Measurements from ENCODE around the gene LENG1. TPM values are rescaled to one million over a fixed set of nuclear protein-coding genes. Genes with fewer than 3 reads are reported as not detected.

LENG1 gene
- total and polyA plus RNA-seq, 2 donors (not counting 3 experiments of a cell fraction or from before 2014, with no cell fraction given) = 3.0 to 5.0 TPM

DNA sequence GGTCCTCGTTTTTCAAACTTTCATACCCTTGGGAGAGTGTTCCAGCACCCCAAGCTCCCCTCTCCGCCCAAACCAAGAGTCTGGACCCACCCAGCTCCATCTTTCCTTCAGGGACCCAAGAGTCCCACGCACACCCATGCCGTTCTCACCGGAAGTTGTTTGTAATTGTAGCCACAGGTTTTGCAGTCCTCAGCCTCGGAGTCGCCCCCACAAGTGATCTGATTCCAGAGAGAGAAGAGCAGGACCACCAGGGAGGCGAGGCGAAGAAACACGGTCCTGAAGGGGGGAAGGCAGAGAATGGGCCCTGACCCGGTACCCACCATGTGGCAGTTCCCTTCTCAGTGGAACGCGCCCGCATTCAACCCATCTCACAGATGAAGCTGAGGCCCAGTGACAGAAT, 3.4 kb upstream of the LENG1 start:
- BruUV-seq (replicated peaks) = no TSS peak
- Histone ChIP-seq H3K27me3 (ENCODE audit: control insufficient read depth in 2 of 2, insufficient read depth in 2 of 2, low read length in 2 of 2) (peaks cover 0 to 8% of the 10 kb centered on the region in 2 experiments), H3K9me1 (replicated peaks; ENCODE audit: control insufficient read depth, extremely low read depth, insufficient read depth, low read length) (no peaks in the 10 kb centered on the region), H3K79me2 (ENCODE audit: control insufficient read depth, insufficient read depth, low read length) (peaks cover 4% of the 10 kb centered on the region), H3K9ac (replicated peaks; ENCODE audit: extremely low read depth, insufficient read depth, low read length) (no peak overlapping the region), H3K36me3 (ENCODE audit: control insufficient read depth in 2 of 2, extremely low read depth in 1 of 2, insufficient read depth in 2 of 2, low read length in 2 of 2) (peaks cover 0 to 3% of the 10 kb centered on the region in 2 experiments), H3K9me3 (replicated peaks; ENCODE audit: control insufficient read depth, insufficient read depth, low read length) (no peaks in the 10 kb centered on the region), H3K27ac (ENCODE audit: insufficient read depth, low read depth, low read length) (no peak overlapping the region), H3K4me2 (ENCODE audit: insufficient read depth, low read length) (no peak overlapping the region), H4K20me1 (replicated peaks; ENCODE audit: control insufficient read depth, extremely low read depth, insufficient read depth, low read length) (no peaks in the 10 kb centered on the region), H2AFZ (ENCODE audit: low read depth, low read length) (no peak overlapping the region), H3K4me3 (replicated peaks in 1 of 3; ENCODE audit: insufficient read depth in 1 of 3, low read depth in 1 of 3, low read length in 3 of 3) (no peak overlapping the region), H3K4me1 (ENCODE audit: control insufficient read depth, extremely low read depth, insufficient read depth, low read length) (peaks cover 18% of the 10 kb centered on the region)
- dilution Hi-C loops (cut with MboI; ENCODE audit: extremely low pct_ligation_motif_present, low sequenced_read_pairs) (no loop called here), intact Hi-C loops (cut with micrococcal nuclease) (loop anchor here (5.0 kb wide), 2 partner anchors 39 to 294 kb away; partner anchors contain the start of gene RPS9)
- TF ChIP-seq POLR2AphosphoS5 (IDR thresholded peaks at IDR 0.05; ENCODE audit: insufficient read depth, low read depth, low read length) = no peak
- no peak for TF ChIP-seq EZH2 (IDR thresholded peaks at IDR 0.05; ENCODE audit: borderline replicate concordance, low read depth, low read length, severe bottlenecking)
- TF ChIP-seq FOS (IDR thresholded peaks at IDR 0.05; ENCODE audit: borderline replicate concordance, insufficient read depth, low read length) = no peak
- TF ChIP-seq POLR2A (IDR thresholded peaks at IDR 0.05; ENCODE audit: low read depth, low read length) = no peak
- TF ChIP-seq JUN (IDR thresholded peaks at IDR 0.05; ENCODE audit: borderline replicate concordance, insufficient read depth, insufficient read length, low read depth) = no peak
- TF ChIP-seq, protein P1, sequence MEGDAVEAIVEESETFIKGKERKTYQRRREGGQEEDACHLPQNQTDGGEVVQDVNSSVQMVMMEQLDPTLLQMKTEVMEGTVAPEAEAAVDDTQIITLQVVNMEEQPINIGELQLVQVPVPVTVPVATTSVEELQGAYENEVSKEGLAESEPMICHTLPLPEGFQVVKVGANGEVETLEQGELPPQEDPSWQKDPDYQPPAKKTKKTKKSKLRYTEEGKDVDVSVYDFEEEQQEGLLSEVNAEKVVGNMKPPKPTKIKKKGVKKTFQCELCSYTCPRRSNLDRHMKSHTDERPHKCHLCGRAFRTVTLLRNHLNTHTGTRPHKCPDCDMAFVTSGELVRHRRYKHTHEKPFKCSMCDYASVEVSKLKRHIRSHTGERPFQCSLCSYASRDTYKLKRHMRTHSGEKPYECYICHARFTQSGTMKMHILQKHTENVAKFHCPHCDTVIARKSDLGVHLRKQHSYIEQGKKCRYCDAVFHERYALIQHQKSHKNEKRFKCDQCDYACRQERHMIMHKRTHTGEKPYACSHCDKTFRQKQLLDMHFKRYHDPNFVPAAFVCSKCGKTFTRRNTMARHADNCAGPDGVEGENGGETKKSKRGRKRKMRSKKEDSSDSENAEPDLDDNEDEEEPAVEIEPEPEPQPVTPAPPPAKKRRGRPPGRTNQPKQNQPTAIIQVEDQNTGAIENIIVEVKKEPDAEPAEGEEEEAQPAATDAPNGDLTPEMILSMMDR (IDR thresholded peaks at IDR 0.05; ENCODE audit: extremely low read depth in 1 of 2, insufficient read depth in 1 of 2, low read depth in 1 of 2, low read length in 2 of 2) = no peak
- TF ChIP-seq MYC (IDR thresholded peaks at IDR 0.05; ENCODE audit: low read depth, low read length) = no peak
- FAIRE-seq (no peak), DNase-seq (ENCODE audit: low read depth, low spot score) (no peak)
- ChIA-PET POLR2A (no interaction called here), CTCF (interaction anchor here (0.6 kb wide), 1 partner anchor 380 kb away, joined by 4 read pairs; no protein-coding TSS in a partner anchor)
